ENCODE results near the gene GLRX5. TPM values are rescaled to one million over a fixed set of nuclear protein-coding genes. Genes with fewer than 3 reads are reported as not detected.

GLRX5 gene
- total RNA-seq, 1 experiment from 2014 or later = 62.2 TPM

DNA sequence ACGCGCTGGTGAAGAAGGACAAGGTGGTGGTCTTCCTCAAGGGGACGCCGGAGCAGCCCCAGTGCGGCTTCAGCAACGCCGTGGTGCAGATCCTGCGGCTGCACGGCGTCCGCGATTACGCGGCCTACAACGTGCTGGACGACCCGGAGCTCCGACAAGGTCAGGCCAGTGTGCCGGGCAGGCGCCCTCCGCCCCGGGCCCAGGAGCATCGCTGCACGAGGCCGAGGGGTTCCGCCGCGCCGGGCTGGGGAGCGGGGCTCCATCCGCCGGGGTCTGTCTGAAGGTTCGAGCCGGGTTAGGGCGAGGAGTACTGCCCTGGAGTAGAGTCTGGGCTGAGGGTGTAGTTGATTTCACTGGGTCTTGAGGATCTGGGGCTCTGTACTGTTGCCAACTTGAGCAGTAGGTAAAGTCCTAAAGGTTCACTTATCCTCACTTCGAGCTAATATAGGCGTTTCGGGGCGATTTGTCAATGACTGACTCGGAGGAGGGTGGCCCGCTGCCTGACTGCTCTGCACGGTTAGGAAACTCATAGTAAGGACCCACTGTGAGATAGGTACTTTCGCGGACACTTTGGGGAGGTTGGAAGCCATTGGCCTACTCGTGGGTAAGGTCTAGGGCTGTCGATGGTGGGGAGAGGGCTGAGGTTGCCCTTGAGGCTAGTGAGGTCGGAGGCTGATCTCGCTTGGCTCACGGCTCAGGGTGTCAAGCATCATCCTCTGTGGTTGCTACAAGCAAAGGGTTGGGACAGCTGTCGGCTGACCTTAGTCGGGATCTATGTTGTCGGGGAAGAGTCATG, 574 bp downstream of the GLRX5 start:
- peak overlapping the region; percentile 93 for H3K4me2 ChIP-seq (ENCODE audit: insufficient read depth, insufficient read length, low read length)
- no peaks in the 10 kb centered on the region for H3K9me3 ChIP-seq (ENCODE audit: control insufficient read depth, low read depth, low read length)
- peak overlapping the region; percentile 74 for H3K14ac ChIP-seq (ENCODE audit: insufficient read depth, low read length)
- TF ChIP-seq, protein P1, sequence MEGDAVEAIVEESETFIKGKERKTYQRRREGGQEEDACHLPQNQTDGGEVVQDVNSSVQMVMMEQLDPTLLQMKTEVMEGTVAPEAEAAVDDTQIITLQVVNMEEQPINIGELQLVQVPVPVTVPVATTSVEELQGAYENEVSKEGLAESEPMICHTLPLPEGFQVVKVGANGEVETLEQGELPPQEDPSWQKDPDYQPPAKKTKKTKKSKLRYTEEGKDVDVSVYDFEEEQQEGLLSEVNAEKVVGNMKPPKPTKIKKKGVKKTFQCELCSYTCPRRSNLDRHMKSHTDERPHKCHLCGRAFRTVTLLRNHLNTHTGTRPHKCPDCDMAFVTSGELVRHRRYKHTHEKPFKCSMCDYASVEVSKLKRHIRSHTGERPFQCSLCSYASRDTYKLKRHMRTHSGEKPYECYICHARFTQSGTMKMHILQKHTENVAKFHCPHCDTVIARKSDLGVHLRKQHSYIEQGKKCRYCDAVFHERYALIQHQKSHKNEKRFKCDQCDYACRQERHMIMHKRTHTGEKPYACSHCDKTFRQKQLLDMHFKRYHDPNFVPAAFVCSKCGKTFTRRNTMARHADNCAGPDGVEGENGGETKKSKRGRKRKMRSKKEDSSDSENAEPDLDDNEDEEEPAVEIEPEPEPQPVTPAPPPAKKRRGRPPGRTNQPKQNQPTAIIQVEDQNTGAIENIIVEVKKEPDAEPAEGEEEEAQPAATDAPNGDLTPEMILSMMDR (conservative IDR thresholded peaks at IDR 0.05) = no peak
- Mint-ChIP-seq H3K4me3 (peak overlapping the region; percentile 95 to 99), H3K9me3 (no peaks in the 10 kb centered on the region; a peak in 1 of 5 replicates), H3K27ac (peak overlapping the region in 2 of 3 experiments; percentile 79 to 96; a peak in 5 of 7 replicates), H3K27me3 (ENCODE audit: low read depth) (peaks cover 6% of the 10 kb centered on the region), H3K4me1 (peaks cover 38 to 48% of the 10 kb centered on the region in 2 experiments), H3K36me3 (ENCODE audit: insufficient read depth in 1 of 3, low read depth in 3 of 3) (peaks cover 12 to 21% (median 19%) of the 10 kb centered on the region in 3 experiments; a peak in 6 of 7 replicates)
- no peak overlapping the region for H2BK12ac ChIP-seq (ENCODE audit: insufficient read length, low read depth, low read length)
- H4K20me1 ChIP-seq (ENCODE audit: control insufficient read depth, insufficient read depth, insufficient read length) = peaks cover 2% of the 10 kb centered on the region
- H3K27ac ChIP-seq (ENCODE audit: insufficient read length, low read depth, low read length) = no peak overlapping the region
- no peak overlapping the region for H4K5ac ChIP-seq (ENCODE audit: insufficient read length, low read depth, low read length)
- peaks cover 4% of the 10 kb centered on the region for H3K79me1 ChIP-seq (ENCODE audit: insufficient read depth, low read depth, low read length, poor library complexity, severe bottlenecking)
- H4K8ac ChIP-seq (replicated peaks; ENCODE audit: insufficient read length, low read depth, low read length) = no peak overlapping the region
- H3K23me2 ChIP-seq (ENCODE audit: insufficient read length, low read depth, low read length, poor library complexity, severe bottlenecking) = peaks cover 9% of the 10 kb centered on the region
- no peak for DNase-seq
- no peak overlapping the region for H2BK5ac ChIP-seq (ENCODE audit: insufficient read length, low read length)
- peaks cover 57% of the 10 kb centered on the region for H3K79me2 ChIP-seq (ENCODE audit: insufficient read depth, low read length)
- WGBS (ENCODE audit: extremely low coverage, insufficient read length, low lambda C conversion rate) = no CpG with 5 or more reads among the region's 52 CpGs
- no peak overlapping the region for H3K56ac ChIP-seq (ENCODE audit: insufficient read length, low read depth, low read length)
- 0 out of 2 replicates have a peak, but pooled peaks cover 2% of the 10 kb centered on the region for H3K4me1 ChIP-seq (ENCODE audit: insufficient read depth, low read length)
- no peak overlapping the region for H2BK120ac ChIP-seq (ENCODE audit: low read depth, low read length, poor library complexity, severe bottlenecking)
- H3K23ac ChIP-seq (ENCODE audit: insufficient read length, low read depth, low read length) = no peak overlapping the region
- H2AK5ac ChIP-seq (ENCODE audit: insufficient read length, low read length) = no peak overlapping the region
- H3K4ac ChIP-seq (ENCODE audit: low read depth, low read length) = no peak overlapping the region
- no peaks in the 10 kb centered on the region for H3K27me3 ChIP-seq (ENCODE audit: insufficient read depth, low read length)
- H4K91ac ChIP-seq (ENCODE audit: insufficient read length, low read depth, low read length) = no peak overlapping the region
- no peak overlapping the region for H2BK15ac ChIP-seq (ENCODE audit: low read depth, low read length)
- peak overlapping the region; percentile 79 for H3K9ac ChIP-seq (ENCODE audit: extremely low read depth, insufficient read length, low read length)
- no peak overlapping the region for H3T11ph ChIP-seq (ENCODE audit: low read length)
- H2BK20ac ChIP-seq (ENCODE audit: low read depth, low read length, poor library complexity, severe bottlenecking) = no peak overlapping the region
- no peak overlapping the region for H2AFZ ChIP-seq (ENCODE audit: low read length)
- H3K18ac ChIP-seq (ENCODE audit: insufficient read length, low read depth, low read length) = peak overlapping the region; percentile 52
